ENCODE results near the gene IDE. TPM values are rescaled to one million over a fixed set of nuclear protein-coding genes. Genes with fewer than 3 reads are reported as not detected.
A peak's percentile ranks its signal among the peaks of the same experiment; 100 is the strongest.

Gene IDE
- total and polyA plus RNA-seq, 7 donors: 9.2 to 69.3 (median 48.8) TPM

- H3K27me3 ChIP-seq (ENCODE audit: insufficient read depth in 3 of 3, low read length in 2 of 3): no peaks in the 10 kb centered on the region
- DNase-seq (no peak), ATAC-seq (peak in 1 of 4 donors; percentile 45)
- H3K9me3 ChIP-seq: no peaks in the 10 kb centered on the region
- H3K4me1 ChIP-seq: peaks cover 36% of the 10 kb centered on the region
- no peak for TF ChIP-seq CTCF (IDR thresholded peaks at IDR 0.05)
- peaks cover 0 to 10% of the 10 kb centered on the region in 2 donors for H3K36me3 ChIP-seq (ENCODE audit: insufficient read depth in 1 of 2, low read depth in 1 of 2)
- intact Hi-C loops (cut with DNase I): no loop called here
- 88 to 97% (median 90%) methylated on average over 4 of the region's 4 CpGs for WGBS, 3 donors
- no peak overlapping the region for H3K4me3 ChIP-seq
- H3K27ac ChIP-seq: no peak overlapping the region
Measured at GRCh38 chr10:92567952-92568600, 5.8 kb downstream of the IDE start.

- intact Hi-C loops (cut with DNase I): no loop called here
- Histone ChIP-seq H3K9me3 (no peaks in the 10 kb centered on the region), H3K4me1 (no peaks in the 10 kb centered on the region), H3K36me3 (ENCODE audit: insufficient read depth in 1 of 2, low read depth in 1 of 2) (peaks cover 2 to 31% of the 10 kb centered on the region in 2 donors), H3K27me3 (ENCODE audit: insufficient read depth in 3 of 3, low read length in 2 of 3) (no peaks in the 10 kb centered on the region), H3K27ac (no peak overlapping the region), H3K4me3 (no peak overlapping the region)
- DNase-seq: no peak
- no peak for TF ChIP-seq CTCF (IDR thresholded peaks at IDR 0.05)
- no peak for ATAC-seq
Measured at GRCh38 chr10:92562424-92562823, 11.5 kb downstream of the IDE start.

GRCh38 chr10:92559046-92559445 lies 14.8 kb downstream of the IDE start:
- no peak for ATAC-seq
- WGBS, 3 donors: 96 to 98% (median 97%) methylated on average over 4 of the region's 4 CpGs
- Histone ChIP-seq H3K4me3 (no peak overlapping the region), H3K9me3 (peaks cover 2% of the 10 kb centered on the region), H3K4me1 (no peaks in the 10 kb centered on the region), H3K27me3 (ENCODE audit: insufficient read depth in 3 of 3, low read length in 2 of 3) (no peaks in the 10 kb centered on the region), H3K27ac (no peak overlapping the region), H3K36me3 (ENCODE audit: insufficient read depth in 1 of 2, low read depth in 1 of 2) (peaks cover 2 to 60% of the 10 kb centered on the region in 2 donors)
- TF ChIP-seq CTCF (IDR thresholded peaks at IDR 0.05): no peak
- no peak for DNase-seq
- intact Hi-C loops (cut with DNase I): no loop called here

- Histone ChIP-seq H3K27ac (no peak overlapping the region), H3K4me1 (no peaks in the 10 kb centered on the region), H3K9me3 (peaks cover 5% of the 10 kb centered on the region), H3K4me3 (no peak overlapping the region), H3K27me3 (ENCODE audit: insufficient read depth in 3 of 3, low read length in 2 of 3) (no peaks in the 10 kb centered on the region), H3K36me3 (ENCODE audit: insufficient read depth in 1 of 2, low read depth in 1 of 2) (peaks cover 0 to 60% of the 10 kb centered on the region in 2 donors)
- WGBS, 3 donors: 95 to 100% (median 97%) methylated on average over 2 of the region's 2 CpGs
- no peak for DNase-seq
- intact Hi-C loops (cut with DNase I): no loop called here
- ATAC-seq: no peak
- no peak for TF ChIP-seq CTCF (IDR thresholded peaks at IDR 0.05)
Measured at GRCh38 chr10:92553959-92554358, 19.9 kb downstream of the IDE start.

GRCh38 chr10:92552310-92552709 lies 21.6 kb downstream of the IDE start:
- no peaks in the 10 kb centered on the region for H3K27me3 ChIP-seq (ENCODE audit: insufficient read depth in 3 of 3, low read length in 2 of 3)
- no peak for ATAC-seq

More at GRCh38 chr10:92552310-92552709, 21.6 kb downstream of the IDE start:
- Histone ChIP-seq H3K36me3 (ENCODE audit: insufficient read depth in 1 of 2, low read depth in 1 of 2) (peaks cover 0 to 58% of the 10 kb centered on the region in 2 donors), H3K4me1 (no peaks in the 10 kb centered on the region), H3K27ac (no peak overlapping the region), H3K4me3 (no peak overlapping the region), H3K9me3 (peaks cover 5% of the 10 kb centered on the region)
- 89 to 99% (median 96%) methylated on average over 5 of the region's 5 CpGs for WGBS, 3 donors
- intact Hi-C loops (cut with DNase I): no loop called here
- no peak for DNase-seq
- no peak for TF ChIP-seq CTCF (IDR thresholded peaks at IDR 0.05)
